ENCODE measurements around the gene SCAMP4.

Gene SCAMP4

GRCh38 chr19:1931445-1931844 is 26.2 kb downstream of the SCAMP4 start:
- Histone ChIP-seq H3K9me3 (ENCODE audit: insufficient read depth, low read length) (no peaks in the 10 kb centered on the region), H3K4me2 (ENCODE audit: low read depth, low read length, poor library complexity, severe bottlenecking) (no peak overlapping the region), H3K9me2 (replicated peaks; ENCODE audit: insufficient read depth, low read length) (no peaks in the 10 kb centered on the region), H3K27me3 (ENCODE audit: low read length) (no peaks in the 10 kb centered on the region), H3K36me3 (ENCODE audit: low read length) (no peaks in the 10 kb centered on the region), H3K27ac (ENCODE audit: low read depth, low read length) (no peak overlapping the region), H4K20me1 (ENCODE audit: low read depth, low read length) (no peaks in the 10 kb centered on the region), H3K79me2 (ENCODE audit: insufficient read depth, low read length) (no peaks in the 10 kb centered on the region), H3K4me3 (ENCODE audit: insufficient read depth, low read length, poor library complexity, severe bottlenecking) (no peak overlapping the region), H3F3A (ENCODE audit: insufficient read depth) (no peaks in the 10 kb centered on the region), H3K9ac (ENCODE audit: low read length) (no peak overlapping the region), H2AFZ (ENCODE audit: low read depth, low read length, severe bottlenecking) (no peak overlapping the region)
- no peak for TF ChIP-seq EZH2phosphoT487 (conservative IDR thresholded peaks at IDR 0.05; ENCODE audit: low read length)
- no peak for TF ChIP-seq CTCF (IDR thresholded peaks at IDR 0.05; ENCODE audit: insufficient read depth, low read length, poor library complexity, severe bottlenecking)

- H3K9me2 ChIP-seq (replicated peaks; ENCODE audit: insufficient read depth, low read length): no peaks in the 10 kb centered on the region
- no peaks in the 10 kb centered on the region for H3K79me2 ChIP-seq (ENCODE audit: insufficient read depth, low read length)
- H3F3A ChIP-seq (ENCODE audit: insufficient read depth): no peaks in the 10 kb centered on the region
- H3K9ac ChIP-seq (ENCODE audit: low read length): no peak overlapping the region
- no peaks in the 10 kb centered on the region for H3K27me3 ChIP-seq (ENCODE audit: low read length)
- H3K4me3 ChIP-seq (ENCODE audit: insufficient read depth, low read length, poor library complexity, severe bottlenecking): no peak overlapping the region
- TF ChIP-seq CTCF (IDR thresholded peaks at IDR 0.05; ENCODE audit: insufficient read depth, low read length, poor library complexity, severe bottlenecking) (no peak), EZH2phosphoT487 (conservative IDR thresholded peaks at IDR 0.05; ENCODE audit: low read length) (no peak)
- H4K20me1 ChIP-seq (ENCODE audit: low read depth, low read length): no peaks in the 10 kb centered on the region
- H3K4me2 ChIP-seq (ENCODE audit: low read depth, low read length, poor library complexity, severe bottlenecking): no peak overlapping the region
- H3K36me3 ChIP-seq (ENCODE audit: low read length): no peaks in the 10 kb centered on the region
- H3K9me3 ChIP-seq (ENCODE audit: insufficient read depth, low read length): no peaks in the 10 kb centered on the region
- no peak overlapping the region for H3K27ac ChIP-seq (ENCODE audit: low read depth, low read length)
- H2AFZ ChIP-seq (ENCODE audit: low read depth, low read length, severe bottlenecking): no peak overlapping the region
These were observed 27.2 kb downstream of the SCAMP4 start for GRCh38 chr19:1932395-1932794.

GRCh38 chr19:1933244-1933643 is 28.0 kb downstream of the SCAMP4 start:
- H2AFZ ChIP-seq (ENCODE audit: low read depth, low read length, severe bottlenecking): no peak overlapping the region
- H3K4me3 ChIP-seq (ENCODE audit: insufficient read depth, low read length, poor library complexity, severe bottlenecking): no peak overlapping the region
- no peak overlapping the region for H3K4me2 ChIP-seq (ENCODE audit: low read depth, low read length, poor library complexity, severe bottlenecking)
- no peak for TF ChIP-seq EZH2phosphoT487 (conservative IDR thresholded peaks at IDR 0.05; ENCODE audit: low read length)
- no peak for TF ChIP-seq CTCF (IDR thresholded peaks at IDR 0.05; ENCODE audit: insufficient read depth, low read length, poor library complexity, severe bottlenecking)
- H3K9ac ChIP-seq (ENCODE audit: low read length): no peak overlapping the region
- H3K36me3 ChIP-seq (ENCODE audit: low read length): no peaks in the 10 kb centered on the region
- no peak overlapping the region for H3K27ac ChIP-seq (ENCODE audit: low read depth, low read length)
- no peaks in the 10 kb centered on the region for H3K79me2 ChIP-seq (ENCODE audit: insufficient read depth, low read length)
- no peaks in the 10 kb centered on the region for H3F3A ChIP-seq (ENCODE audit: insufficient read depth)
- H3K9me3 ChIP-seq (ENCODE audit: insufficient read depth, low read length): no peaks in the 10 kb centered on the region
- H3K9me2 ChIP-seq (replicated peaks; ENCODE audit: insufficient read depth, low read length): no peaks in the 10 kb centered on the region
- no peaks in the 10 kb centered on the region for H3K27me3 ChIP-seq (ENCODE audit: low read length)
- H4K20me1 ChIP-seq (ENCODE audit: low read depth, low read length): no peaks in the 10 kb centered on the region

Data from SU-DHL-6 (cell line).